MV-4-11 (cell line): ENCODE measurements around the gene ANO6.
"Not testable (repeated sequence)": the region's sequence is repeated elsewhere in the genome, so short reads cannot be mapped to it uniquely, and the experiment has no call there.

Experiments
- DNase-seq: peaks from one replicate; lab custom pipeline; 2025; lab: John Stamatoyannopoulos, UW

Gene ANO6

DNA sequence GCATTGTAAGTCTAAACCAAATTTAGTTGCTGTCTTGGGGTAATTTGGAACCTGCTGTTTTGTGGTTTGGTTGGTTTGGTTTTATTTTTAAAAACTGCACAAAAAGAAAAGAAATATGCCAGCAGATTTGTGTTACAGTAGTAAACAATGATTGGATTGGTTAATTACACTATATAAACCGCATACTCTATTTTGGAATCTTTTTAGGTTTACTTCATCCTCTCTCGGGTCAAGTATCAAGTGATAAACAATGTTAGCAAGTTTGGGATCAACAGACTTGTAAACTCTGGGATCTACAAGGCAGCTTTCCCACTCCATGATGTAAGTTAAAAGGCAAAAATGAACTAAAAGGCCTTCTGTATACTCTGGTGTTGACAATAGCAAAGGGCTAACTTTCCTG lies 132.4 kb downstream of the ANO6 start:
- DNase-seq = no peak

DNA sequence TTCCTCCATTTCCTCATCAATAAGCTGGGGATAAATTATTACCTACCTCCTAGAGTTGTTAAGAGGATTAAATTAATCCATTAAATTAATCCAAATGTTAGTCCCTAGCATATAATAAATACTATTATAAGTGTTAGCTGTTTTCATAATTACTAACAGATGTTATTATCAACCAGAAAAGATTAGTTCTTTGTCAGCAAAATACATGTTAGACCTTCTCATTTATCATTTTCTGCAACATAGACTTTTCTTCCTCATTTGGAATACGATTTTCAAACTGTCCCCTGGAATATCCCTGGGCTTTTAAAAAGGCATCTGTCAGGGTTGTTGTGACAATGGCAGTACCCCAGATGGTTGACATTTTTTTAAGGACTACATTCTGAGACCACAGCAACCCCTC lies 133.1 kb downstream of the ANO6 start:
- no peak for DNase-seq

DNA sequence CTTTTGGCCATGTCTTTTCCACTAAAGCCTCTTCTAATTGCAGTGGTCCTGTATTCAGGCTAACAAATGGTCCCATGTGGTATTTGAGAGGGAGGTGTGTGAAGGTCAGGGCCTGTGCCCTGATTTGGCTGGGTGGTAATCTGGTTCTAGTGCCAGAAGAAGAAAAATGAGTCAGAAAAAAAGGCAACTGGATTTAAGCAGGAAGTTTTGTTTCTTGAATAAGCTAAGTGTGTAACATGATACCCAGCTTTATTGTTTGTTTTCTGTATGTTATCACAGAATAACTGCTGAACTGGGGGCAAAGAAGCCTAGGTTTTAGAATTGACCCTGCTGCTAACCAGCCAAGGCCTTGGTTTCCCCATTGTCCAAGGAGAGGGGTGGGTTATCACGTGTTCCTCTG lies 134.0 kb downstream of the ANO6 start:
- DNase-seq = no peak

DNA sequence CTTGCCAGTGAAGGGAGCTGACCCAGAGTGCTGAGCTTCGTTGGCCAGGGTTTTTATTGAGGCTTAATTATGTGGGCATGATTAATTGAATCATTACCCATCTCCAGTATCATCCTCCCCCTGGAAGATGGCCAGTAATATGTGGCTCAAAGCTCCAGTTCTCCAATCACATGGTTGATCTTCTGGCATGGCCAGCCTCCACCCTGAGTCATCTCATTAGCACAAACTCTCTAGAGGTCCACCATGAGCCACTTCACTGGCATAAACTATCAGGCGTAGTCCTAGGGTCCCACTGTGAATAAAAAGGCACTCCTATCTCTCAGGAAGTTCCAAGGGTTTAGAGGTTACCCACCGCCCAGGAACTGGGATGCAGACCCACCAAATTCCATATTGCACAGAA lies 135.0 kb downstream of the ANO6 start:
- no peak for DNase-seq

DNA sequence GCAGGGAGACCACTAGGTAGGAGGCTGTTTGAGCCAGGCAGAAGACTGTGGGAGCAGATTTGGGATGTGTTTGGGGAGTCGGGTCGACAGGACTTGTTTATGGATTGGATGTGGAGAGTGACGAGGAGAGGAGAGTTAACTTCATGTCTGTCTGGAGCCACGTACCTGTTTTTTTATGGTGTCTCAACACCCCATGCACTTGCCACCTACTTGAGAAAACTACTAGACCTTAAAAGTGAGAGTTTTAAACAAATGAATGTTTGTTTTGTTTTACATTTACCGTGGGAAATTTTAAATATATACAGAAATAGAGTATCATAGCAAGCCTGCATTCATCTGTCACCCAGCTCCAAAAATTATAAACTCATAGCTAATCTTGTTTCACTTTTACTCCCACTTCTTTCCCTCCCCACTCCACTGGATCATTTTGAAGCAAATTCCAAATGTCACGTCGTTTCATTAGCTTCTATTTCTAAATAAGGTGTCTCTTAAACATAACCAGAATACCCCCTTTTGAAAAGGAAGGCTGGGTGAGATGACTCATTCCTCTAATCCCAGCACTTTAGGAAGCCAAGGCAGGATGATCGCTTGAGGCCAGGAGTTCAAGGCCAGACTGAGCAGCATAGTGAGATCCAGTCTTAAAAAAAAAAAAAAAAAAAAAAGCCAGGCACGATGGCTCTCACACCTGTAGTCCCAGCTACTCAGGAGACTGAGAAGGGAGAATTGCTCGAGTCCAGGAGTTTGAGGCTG lies 136.2 kb downstream of the ANO6 start:
- DNase-seq = no peak

DNA sequence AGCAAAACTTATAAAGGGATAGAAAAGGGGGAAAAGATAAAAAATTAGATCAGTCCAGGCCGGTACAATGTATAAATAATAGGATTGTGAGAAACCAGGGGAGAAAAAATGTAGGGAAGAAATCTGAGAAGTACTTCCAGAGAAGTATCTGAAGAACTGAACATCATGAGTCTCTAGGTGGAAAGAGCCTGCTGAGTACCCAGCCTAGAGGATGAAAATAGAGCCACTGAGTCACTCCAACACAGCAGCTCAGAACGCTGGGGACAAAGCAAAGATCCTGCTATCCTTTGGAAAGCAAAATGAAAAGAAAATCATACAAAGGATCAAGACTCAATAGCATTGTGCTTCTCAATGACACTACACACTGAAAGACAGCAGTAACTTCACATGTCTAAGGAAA lies 138.0 kb downstream of the ANO6 start:
- DNase-seq = no peak

DNA sequence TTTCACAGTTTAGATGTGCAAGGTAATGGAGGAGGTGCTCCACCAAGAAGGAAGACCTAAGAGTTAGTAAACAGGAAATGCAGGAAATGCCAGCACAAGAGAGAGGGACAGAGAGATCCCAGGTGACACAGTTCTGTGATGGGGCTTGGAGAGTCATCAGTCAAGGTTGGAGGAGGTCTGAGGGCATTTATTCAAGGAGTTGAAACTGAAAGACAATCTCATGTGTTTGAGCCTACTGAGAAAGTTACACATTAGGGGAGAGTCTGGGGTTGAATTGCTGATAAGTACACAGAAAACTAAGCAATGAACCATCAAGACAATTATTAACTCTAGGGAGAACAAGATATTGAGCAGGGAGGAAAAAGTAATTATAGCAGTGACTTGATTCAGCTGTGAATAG lies 138.5 kb downstream of the ANO6 start:
- no peak for DNase-seq

DNA sequence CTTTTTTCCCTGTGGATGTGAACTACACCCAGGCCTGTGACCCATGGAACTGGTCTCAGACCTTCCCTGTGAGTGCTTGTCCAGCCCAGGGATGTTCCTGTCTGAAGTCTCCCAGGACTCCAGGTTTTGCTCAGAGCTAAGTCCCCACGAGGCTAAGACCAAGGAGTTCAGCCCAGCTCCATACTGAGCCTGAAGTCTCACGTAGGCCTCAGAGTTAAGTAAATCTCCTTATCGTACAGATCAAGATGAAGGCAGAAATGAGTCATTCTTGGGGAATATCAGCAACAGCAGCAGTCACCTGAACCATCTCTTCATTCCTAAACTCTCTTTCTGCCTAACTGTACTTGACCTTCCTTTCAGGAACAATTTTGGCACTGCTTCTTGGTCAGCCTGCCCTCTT lies 139.8 kb downstream of the ANO6 start:
- DNase-seq = no peak

DNA sequence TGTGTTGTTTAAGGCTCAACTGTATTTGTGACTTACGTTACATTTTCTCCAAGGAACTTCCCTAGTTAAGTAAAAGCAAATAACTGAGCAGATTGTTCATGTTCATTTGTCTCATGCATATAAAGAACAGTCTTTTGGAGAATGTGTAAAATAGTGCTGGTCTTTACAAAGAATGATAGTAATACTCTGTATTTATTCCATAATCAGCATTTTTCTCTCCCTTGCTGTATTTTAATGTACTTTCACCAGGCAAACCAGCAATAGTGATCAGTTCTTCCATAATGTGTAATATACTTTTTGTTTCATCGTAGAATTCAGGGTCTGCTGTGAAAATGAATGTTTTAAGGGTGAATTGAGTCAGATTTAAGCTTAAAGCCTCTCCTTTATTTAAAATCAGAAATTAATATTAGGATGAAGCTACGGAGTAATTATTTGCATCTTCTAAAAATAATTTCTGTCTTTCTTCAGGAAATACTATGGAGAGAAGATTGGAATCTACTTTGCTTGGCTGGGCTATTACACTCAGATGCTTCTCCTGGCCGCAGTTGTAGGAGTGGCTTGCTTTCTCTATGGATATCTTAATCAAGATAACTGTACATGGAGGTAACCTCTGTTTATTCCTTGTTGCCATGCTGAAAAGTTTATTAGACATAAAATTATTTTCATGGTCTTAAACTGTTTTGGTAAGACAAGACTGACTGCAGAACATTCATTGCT lies 141.1 kb downstream of the ANO6 start:
- no peak for DNase-seq

DNA sequence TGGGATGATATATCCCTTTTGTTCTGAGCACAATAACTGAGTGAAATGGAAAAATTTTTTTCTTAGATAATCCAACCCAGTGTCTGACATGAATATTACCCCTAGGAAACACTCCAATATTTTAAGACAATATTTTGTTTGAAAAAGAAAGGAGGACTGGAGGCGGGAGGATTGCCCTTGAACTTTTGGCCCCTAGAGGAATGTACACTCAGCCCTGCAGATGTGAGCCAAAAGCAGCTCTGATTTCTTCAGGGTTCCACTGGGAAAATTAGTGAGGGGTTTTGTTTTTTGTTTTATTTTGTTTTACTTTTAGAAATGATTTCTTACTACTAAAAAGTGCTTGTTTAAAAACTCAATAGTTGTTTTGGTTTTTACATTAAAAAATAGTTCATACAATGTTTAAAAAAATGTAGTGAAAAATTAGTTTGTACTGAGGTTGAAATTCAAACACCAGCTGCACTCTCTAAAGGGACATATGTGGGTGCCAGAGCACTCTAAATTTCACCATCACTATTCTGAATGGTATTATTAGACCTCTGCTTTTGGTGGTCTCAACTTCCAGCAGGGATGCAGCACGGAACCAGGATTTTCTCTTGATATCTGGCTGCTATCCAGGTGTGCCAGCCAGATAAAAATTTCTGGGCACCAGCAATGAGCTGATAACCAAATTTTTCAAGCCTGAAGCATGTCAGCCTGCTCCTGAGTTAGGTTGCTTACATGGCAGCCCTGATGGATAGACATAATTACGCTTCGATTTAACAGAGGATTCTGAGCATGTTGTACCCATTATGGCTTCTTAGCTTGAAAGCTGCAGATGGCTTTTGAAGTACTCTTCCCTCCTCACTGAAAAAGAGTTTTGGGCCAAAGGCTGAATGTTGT lies 141.9 kb downstream of the ANO6 start:
- no peak for DNase-seq

DNA sequence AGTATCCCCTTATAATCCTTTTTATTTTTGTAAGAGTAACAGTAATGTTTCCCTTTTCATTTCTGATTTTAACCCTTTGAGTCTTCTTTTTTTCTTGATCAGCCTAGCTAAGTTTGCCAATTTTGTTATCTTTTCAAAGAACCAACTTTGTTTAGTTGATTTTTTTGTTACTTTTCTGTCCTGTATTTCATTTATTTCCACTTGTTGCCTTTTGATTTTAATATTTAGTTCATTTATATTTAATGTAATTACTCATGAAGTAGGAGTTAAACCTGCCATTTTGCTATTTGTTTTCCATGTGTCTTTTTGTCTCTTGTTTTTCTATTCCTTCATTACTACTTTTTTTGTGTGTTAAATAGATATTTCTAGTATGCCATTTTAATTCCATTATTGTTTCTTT lies 146.4 kb downstream of the ANO6 start:
- no peak for DNase-seq

DNA sequence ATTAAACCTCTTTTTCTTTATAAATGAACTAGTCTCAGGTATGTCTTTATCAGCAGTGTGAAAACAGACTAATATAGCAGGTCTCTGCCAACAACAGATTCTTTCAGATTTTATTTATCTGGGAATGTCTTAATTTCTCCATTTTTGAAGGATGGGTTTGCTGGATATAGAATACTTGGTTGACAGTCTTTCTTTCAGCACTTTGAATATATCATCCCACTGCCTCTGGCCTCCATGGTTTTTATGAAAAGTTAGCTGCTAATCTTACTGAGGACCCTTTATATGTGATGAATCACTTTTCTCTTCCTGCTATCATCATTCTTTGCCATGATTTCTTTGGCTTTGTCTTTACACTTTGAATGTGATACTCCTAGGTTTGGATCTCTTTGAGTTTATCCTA lies 148.0 kb downstream of the ANO6 start:
- DNase-seq = no peak

DNA sequence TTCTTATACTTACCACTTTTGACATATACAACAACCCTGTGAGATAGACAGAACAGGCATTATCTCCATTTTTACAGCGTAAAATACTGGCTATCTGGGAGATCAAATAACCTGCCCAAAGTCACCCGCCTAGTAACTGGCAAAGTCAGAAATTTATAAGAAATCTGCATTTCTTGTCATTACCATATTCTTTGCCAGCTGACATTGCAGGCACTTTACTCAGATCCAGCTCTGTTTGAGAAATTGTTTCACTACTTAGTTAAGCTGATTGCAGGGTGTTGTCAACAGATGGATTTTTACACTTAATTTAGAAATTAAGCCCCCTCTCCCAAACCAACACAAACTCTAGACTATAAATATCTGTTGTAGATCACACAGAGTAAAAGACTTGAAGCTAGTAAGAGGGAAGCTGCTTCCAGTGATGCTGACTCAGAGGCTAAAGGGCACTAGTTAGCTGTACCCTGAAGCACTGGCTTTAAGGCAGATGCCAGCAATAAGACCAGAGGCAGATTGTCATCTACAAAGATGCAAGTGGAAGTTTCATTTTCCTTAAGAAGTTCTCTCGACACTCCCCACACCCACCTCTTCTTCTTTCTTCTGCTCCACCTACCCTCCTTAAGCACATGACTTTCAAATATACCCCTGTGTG lies 153.1 kb downstream of the ANO6 start:
- no peak for DNase-seq

DNA sequence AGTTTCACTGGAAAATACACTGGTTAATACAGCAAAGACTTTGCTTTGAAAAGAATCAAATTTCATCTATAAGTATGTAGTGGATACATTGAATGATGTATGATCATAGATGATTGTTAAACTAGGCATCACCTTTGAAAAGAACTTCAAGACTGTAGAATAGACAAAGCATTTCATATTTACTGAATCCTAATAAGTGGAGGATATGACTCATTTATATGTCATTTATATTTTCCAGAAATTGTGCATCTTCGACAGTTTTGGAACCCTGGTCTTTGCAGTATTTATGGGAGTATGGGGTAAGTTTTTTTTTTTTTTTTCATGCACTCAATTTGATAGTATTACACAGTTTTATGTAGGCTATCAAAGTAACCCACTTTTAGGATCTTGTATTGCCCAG lies 161.9 kb downstream of the ANO6 start:
- no peak for DNase-seq

DNA sequence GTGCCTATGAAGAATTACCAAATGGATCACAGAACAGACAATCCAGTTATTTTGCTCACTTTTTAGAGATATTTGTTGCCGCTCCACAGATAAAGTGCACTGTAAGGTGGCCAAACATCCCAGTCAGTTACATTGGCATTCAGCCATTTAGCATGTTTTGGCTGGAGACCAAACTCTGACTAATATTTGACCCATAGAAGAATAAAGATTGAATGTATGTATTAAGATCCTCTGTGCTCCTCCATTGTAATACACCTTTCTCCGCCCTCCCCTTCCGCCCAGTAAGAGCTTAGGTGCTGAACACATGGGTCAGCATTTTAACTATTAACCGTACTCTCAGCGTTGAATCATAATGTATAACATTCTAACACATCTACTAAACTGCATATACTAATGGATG lies 163.4 kb downstream of the ANO6 start:
- DNase-seq = no peak

DNA sequence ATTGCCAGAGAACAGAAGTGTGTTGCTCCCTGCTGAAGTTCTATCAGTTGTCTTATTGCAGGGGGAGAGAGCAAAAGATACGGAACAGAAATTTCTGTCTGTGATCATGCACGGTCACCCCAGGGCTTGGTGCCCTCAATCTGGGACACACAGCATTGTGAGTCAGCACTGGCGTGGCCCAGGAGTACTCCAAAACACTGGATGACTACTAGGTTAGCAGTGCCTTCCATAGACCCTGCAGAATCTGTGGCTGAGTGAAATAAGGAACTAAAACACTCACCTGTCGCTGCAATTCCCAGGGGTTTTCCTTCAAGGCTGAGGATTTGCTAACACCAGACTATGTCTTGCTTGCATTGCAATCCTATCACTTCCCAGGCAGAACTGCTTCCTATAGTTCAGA lies 165.5 kb downstream of the ANO6 start:
- DNase-seq = no peak

DNA sequence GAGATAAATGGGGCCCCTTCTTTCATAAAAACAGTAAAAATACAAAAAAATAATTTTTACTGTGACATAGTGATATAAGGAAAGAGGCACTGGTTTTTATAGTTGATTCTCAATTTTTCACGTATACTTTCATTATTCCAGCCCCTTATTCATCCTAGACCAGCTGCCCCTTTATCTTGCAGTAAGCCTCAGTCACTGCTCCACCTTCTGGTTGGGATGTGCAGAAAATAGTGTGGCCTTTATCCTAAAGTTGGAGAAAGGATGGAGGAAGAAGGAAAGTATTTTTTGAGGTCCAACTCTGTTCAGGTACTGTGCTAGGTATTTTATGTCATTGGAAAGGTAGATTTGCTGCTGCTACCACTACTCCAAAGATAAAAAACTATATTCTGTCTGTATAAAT lies 172.7 kb downstream of the ANO6 start:
- DNase-seq = no peak

DNA sequence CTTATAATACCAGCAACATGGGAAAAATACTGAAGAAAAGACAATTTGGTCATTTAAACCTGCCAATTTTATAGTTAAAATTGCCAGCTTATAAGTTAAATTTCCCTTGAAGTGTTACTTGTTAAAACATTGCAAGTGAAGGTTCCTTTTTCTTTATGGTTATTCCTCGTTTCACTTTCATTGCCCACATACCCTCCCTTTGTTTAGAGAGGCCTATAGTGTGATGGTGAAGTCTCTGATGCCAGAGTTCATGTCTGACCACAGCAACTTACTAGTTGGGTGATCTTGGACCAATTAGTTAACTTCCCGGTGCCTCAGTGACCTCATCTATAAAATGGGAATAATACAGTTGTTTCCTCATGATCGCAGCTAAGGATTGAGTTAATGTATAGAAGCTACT lies 173.5 kb downstream of the ANO6 start:
- peak; percentile 79 for DNase-seq

DNA sequence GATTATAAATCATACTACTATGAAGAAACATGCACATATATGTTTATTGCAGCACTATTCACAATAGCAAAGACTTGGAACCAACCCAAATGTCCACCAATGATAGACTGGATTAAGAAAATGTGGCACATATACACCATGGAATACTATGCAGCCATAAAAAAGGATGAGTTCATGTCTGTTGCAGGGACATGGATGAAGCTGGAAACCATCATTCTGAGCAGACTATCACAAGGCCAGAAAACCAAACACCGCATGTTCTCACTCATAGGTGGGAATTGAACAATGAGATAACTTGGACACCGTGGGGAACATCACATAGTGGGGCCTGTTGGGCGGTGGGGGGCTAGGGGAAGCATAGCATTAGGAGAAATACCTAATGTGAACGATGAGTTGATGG lies 181.6 kb downstream of the ANO6 start:
- not testable (repeated sequence) for DNase-seq

DNA sequence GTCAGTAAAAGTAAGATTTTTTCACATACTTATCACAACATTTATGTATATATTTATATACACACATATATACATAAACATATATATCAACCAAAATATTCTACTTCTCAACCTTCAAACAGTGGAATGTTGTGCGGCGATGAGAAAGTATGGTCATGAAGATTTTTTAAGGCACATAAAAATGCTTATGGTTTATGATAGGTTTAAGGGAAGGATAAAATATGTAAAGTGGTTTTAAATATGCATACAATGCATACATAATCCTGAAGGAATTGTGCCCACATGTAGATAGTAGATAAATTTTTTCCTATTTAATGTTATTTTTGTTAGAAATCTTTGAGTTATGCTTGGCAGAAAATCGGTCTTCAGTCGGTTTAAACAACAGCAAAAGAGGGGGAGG lies 182.7 kb downstream of the ANO6 start:
- DNase-seq = no peak

DNA sequence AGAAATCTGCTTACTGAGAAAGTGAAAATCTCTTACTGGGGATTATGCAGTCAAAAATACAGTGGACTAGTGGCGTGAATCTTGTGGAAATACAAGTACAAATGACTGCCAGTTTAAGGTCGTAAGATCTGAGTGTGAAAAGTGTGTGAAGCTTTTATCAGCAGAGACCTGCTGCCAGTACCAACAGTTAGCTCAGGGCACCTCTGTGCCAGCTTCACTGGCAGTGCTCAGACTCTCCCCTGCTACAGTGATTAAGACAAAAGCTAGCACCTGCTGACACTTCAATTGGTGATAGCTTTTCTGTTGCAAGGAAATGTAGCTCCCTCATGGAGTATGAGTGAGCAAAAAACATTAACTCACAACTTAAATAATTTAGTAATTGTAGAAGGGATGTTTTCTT lies 185.1 kb downstream of the ANO6 start:
- DNase-seq = no peak

DNA sequence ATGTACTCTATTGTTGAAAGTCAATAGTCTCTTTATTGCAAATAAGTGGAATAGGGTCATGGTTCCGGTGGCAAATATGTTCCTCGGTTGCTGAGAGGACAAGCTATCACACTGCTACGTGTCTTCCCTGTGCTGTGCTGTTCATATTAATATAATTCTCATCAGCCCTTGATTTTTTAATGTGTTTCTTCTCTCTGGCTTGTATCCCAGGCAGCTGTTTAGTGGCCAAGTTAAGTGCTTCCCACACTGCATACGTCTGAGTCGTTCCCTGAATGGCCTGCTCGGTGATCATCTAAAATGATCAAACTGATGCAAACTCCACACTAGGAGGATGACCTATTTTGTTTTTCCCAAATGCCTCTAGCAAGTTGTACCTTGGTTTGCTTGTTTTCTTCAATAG lies 186.4 kb downstream of the ANO6 start:
- no peak for DNase-seq
